Breast epithelium (tissue), 4 donors: ENCODE results near the gene CEP128. TPM values are rescaled to one million over a fixed set of nuclear protein-coding genes. Genes with fewer than 3 reads are reported as not detected.

Experiments used
- DNase-seq, 2 donors: peaks; one replicate each; pipeline ENCODE4 v3.0.0-alpha.2; 2019; ENCODE audit warnings: low spot score in 2 of 2
- H3K27ac ChIP-seq, 2 donors: fragments of 200-600 bp; sonication (generic) in 1 of 2; one replicate each; pipeline ENCODE4 v1.5.1; 2016 to 2019; ENCODE audit warnings: mild to moderate bottlenecking in 1 of 2
- H3K27me3 ChIP-seq, 2 donors: fragments of 200-600 bp; sonication (generic) in 1 of 2; one replicate each; pipeline versions ENCODE4 v1.5.1 to v1.6.0; 2017 to 2019; ENCODE audit warnings: control low read depth in 1 of 2, mild to moderate bottlenecking in 1 of 2
- H3K36me3 ChIP-seq: fragments of 200-600 bp; one replicate; pipeline ENCODE4 v1.5.1; 2019
- H3K4me1 ChIP-seq, 2 donors: fragments of 200-600 bp; sonication (generic); one replicate each; pipeline ENCODE4 v1.5.1; 2016 to 2019; ENCODE audit warnings: control low read depth in 1 of 2
- H3K4me3 ChIP-seq, 3 donors: fragments of 200-600 bp; sonication (generic); 1 replicate in 2 of 3; 2 replicates in 1 of 3; pipeline ENCODE4 v1.5.1; 2016 to 2019; ENCODE audit warnings: mild to moderate bottlenecking in 3 of 3, moderate library complexity in 2 of 3
- H3K9me3 ChIP-seq, 2 donors: fragments of 200-600 bp; sonication (generic) in 1 of 2; one replicate each; pipeline ENCODE4 v1.5.1; 2016 to 2019; ENCODE audit warnings: control low read depth in 1 of 2
- POLR2A ChIP-seq: fragments of 450-650 bp; IDR thresholded peaks from one replicate; pipeline ENCODE4 v1.6.1; 2016; ENCODE audit warnings: antibody characterized with exemption, mild to moderate bottlenecking, moderate library complexity
- POLR2AphosphoS5 ChIP-seq, 3 donors: sonication (generic); formaldehyde crosslinking; IDR thresholded peaks; one replicate each; pipeline ENCODE4 v1.6.1; 2017; ENCODE audit warnings: antibody characterized with exemption in 3 of 3
- intact Hi-C: fragments of 100-400 bp; cut with DNase I; formaldehyde crosslinking; loops from one replicate; pipeline ENCODE4 v1.15.1; 2023; ENCODE audit warnings: low total_unique reads
- total RNA-seq, 3 donors: library from RNA; depleted of rRNA; stranded (reverse); fragments of >200 nt; gene quantifications; one replicate each; pipeline ENCODE4 v1.1.0, GENCODE V29; 2016
- TF ChIP-seq, protein P1 (sequence below), 3 donors: fragments of 450-650 bp; IDR thresholded peaks; one replicate each; pipeline ENCODE4 v1.5.1; 2016 to 2017; ENCODE audit warnings: antibody characterized with exemption in 3 of 3, mild to moderate bottlenecking in 3 of 3, moderate library complexity in 3 of 3

CEP128 gene
- total RNA-seq, 3 donors from 2014 or later: 10.2 to 16.1 (median 11.0) TPM

DNA sequence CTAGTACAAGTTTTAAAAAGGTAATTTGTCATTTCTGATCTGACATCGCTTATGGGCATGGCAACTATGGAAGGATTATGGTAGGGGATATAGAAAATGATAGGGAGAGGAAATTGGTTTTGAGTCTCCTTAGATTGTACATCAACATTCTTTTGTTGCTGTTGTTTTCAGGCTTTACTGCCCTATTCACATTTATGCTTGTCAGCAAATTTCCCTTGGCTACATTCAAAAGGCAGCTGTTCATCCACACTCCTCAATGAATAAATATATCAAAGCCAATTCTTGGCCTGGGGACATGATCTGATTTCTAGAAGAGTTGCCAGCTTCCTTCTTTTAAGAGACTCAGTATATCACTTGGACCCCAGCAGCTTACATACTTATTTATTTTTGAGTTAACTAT, 283.4 kb downstream of the CEP128 start:
- no peak for DNase-seq
- H3K4me3 ChIP-seq: no peak overlapping the region
- no peaks in the 10 kb centered on the region for H3K4me1 ChIP-seq
- H3K27me3 ChIP-seq: no peaks in the 10 kb centered on the region
- H3K27ac ChIP-seq: no peak overlapping the region
- TF ChIP-seq, protein P1, sequence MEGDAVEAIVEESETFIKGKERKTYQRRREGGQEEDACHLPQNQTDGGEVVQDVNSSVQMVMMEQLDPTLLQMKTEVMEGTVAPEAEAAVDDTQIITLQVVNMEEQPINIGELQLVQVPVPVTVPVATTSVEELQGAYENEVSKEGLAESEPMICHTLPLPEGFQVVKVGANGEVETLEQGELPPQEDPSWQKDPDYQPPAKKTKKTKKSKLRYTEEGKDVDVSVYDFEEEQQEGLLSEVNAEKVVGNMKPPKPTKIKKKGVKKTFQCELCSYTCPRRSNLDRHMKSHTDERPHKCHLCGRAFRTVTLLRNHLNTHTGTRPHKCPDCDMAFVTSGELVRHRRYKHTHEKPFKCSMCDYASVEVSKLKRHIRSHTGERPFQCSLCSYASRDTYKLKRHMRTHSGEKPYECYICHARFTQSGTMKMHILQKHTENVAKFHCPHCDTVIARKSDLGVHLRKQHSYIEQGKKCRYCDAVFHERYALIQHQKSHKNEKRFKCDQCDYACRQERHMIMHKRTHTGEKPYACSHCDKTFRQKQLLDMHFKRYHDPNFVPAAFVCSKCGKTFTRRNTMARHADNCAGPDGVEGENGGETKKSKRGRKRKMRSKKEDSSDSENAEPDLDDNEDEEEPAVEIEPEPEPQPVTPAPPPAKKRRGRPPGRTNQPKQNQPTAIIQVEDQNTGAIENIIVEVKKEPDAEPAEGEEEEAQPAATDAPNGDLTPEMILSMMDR (IDR thresholded peaks at IDR 0.05): no peak
- TF ChIP-seq POLR2AphosphoS5 (IDR thresholded peaks at IDR 0.05) (no peak), POLR2A (no peak)
- intact Hi-C loops: no loop called here
- no peaks in the 10 kb centered on the region for H3K9me3 ChIP-seq
- H3K36me3 ChIP-seq: no peaks in the 10 kb centered on the region

DNA sequence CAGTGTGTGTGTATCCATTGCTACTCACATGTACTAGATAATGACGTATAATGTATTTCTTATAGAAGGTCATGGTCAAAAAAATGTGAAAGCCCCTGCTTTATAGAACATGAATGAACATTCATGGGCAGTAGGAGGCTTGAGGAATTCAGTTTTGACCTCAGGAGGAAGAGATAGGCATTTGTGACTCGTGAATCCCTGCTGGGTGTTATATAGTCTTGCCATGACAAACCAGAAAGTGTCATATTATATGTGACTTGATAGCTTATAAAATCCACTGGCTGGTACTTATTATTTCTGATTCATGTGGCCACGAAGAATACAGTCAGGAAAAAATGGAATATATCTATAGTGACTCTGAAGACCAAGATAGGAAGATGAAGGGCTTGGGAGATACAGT, 287.6 kb downstream of the CEP128 start:
- no peaks in the 10 kb centered on the region for H3K36me3 ChIP-seq
- DNase-seq: no peak
- H3K27ac ChIP-seq: no peak overlapping the region
- H3K4me1 ChIP-seq: no peaks in the 10 kb centered on the region
- H3K4me3 ChIP-seq: no peak overlapping the region
- TF ChIP-seq POLR2AphosphoS5 (IDR thresholded peaks at IDR 0.05) (no peak), POLR2A (no peak)
- TF ChIP-seq, protein P1 (IDR thresholded peaks at IDR 0.05): no peak
- H3K9me3 ChIP-seq: no peaks in the 10 kb centered on the region
- intact Hi-C loops: no loop called here
- no peaks in the 10 kb centered on the region for H3K27me3 ChIP-seq

DNA sequence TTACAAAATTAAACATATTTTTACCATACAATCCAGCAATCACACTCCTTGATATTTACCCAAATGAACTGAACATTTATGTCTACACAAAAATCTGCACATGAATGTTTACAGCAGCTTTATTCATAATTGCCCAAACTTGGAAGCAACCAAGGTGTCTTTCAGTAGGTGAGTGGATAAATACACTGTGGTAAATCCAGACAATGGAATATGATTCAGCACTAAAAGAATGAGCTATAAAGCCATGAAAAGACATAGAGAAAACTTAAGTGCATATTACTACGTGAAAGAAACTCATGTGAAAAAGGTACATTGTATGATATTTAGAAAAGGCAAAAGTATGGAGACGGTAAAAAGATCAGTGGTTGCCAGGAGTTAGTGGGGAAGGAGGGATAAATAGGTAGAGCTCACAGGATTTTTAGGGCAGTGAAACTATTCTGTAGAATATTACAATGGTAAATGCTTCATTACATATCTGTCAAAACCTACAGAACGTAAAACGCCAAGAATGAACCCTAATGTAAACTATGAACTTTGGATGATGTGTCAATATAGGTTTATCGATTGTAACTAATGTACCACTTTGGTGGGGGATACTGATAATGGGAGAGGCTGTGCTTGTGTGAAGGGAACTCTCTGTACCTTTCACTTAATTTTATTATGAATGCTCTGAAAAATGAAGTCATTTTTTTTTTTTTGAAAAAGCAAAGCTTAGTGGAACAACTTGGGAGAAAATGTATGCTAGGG, 295.7 kb downstream of the CEP128 start:
- H3K27me3 ChIP-seq: no peaks in the 10 kb centered on the region
- no peaks in the 10 kb centered on the region for H3K36me3 ChIP-seq
- intact Hi-C loops: no loop called here
- TF ChIP-seq POLR2A (no peak), POLR2AphosphoS5 (IDR thresholded peaks at IDR 0.05) (no peak)
- TF ChIP-seq, protein P1 (IDR thresholded peaks at IDR 0.05): no peak
- H3K27ac ChIP-seq: no peak overlapping the region
- no peaks in the 10 kb centered on the region for H3K4me1 ChIP-seq
- no peak for DNase-seq
- H3K4me3 ChIP-seq: no peak overlapping the region
- no peaks in the 10 kb centered on the region for H3K9me3 ChIP-seq

DNA sequence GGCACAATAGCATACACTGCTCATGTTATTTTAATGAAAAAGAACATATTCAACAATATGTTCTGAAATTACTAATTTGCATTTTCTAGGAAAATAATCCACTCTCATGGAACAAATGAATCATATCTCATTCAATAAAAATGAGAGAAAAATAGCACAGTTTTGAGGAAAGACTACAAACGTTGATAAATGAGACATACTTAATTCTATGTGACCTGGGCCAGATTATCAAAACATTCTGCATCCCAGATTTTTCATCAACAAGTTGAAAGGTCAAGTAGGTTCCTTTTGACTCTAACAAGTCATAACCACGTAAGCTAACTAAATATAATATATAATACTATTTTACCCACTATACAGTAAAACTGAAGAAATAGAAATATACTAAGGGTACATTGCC, 296.7 kb downstream of the CEP128 start:
- H3K27me3 ChIP-seq: no peaks in the 10 kb centered on the region
- intact Hi-C loops: no loop called here
- H3K9me3 ChIP-seq: no peaks in the 10 kb centered on the region
- no peak overlapping the region for H3K4me3 ChIP-seq
- H3K4me1 ChIP-seq: no peaks in the 10 kb centered on the region
- H3K27ac ChIP-seq: no peak overlapping the region
- H3K36me3 ChIP-seq: no peaks in the 10 kb centered on the region
- TF ChIP-seq POLR2A: no peak
- TF ChIP-seq, protein P1 (IDR thresholded peaks at IDR 0.05): no peak
- TF ChIP-seq POLR2AphosphoS5 (IDR thresholded peaks at IDR 0.05): no peak
- DNase-seq: no peak

DNA sequence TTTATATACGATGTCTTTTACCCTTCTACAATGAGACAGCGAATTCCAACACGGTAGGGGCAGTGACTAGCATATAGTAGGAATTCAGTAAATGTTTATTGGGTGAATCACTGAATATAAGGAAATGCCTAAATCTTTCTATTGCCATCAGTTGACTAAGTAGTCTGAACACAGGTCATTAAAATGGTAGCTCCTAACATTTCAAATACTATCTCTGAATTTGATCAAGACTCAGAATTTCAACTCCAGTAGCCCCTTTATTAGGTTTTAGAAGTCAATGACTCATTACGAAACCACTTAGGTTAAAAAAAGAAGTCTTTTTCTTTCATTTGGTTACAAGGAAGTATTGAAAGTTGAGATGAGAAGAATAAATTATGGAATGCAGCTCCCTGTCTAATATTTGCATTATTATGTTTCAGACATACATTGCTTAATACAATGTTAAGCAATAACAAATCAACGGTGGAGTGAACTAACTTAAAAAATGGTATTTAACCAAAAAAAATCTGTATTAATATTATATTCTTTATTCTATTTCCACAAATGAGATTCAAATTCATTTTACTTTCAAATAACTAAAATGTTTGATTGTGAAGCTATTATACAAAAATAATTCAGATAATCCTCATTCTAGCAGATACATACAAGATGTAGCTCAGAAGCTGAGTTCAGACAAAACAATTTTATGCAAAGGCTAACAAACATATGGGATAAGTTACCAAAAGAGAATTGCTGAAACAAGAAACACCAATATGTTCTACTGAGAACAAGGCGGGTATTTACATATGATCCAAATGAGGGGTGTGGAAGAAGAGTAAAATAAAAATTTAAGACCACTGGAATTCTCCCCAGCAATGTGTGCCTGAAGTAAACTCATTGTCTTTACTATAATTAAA, 302.7 kb downstream of the CEP128 start:
- Histone ChIP-seq H3K27me3 (no peaks in the 10 kb centered on the region), H3K4me1 (no peaks in the 10 kb centered on the region), H3K36me3 (no peaks in the 10 kb centered on the region), H3K9me3 (no peaks in the 10 kb centered on the region), H3K27ac (no peak overlapping the region), H3K4me3 (no peak overlapping the region)
- intact Hi-C loops: no loop called here
- DNase-seq: no peak
- TF ChIP-seq POLR2AphosphoS5 (IDR thresholded peaks at IDR 0.05) (no peak), POLR2A (no peak)
- TF ChIP-seq, protein P1 (IDR thresholded peaks at IDR 0.05): no peak
